Measurements from ENCODE around the gene CFAP119. TPM values are rescaled to one million over a fixed set of nuclear protein-coding genes. Genes with fewer than 3 reads are reported as not detected.

Gene CFAP119
- total and polyA plus RNA-seq, 7 donors: 0.48 to 3.0 (median 0.69) TPM

DNA sequence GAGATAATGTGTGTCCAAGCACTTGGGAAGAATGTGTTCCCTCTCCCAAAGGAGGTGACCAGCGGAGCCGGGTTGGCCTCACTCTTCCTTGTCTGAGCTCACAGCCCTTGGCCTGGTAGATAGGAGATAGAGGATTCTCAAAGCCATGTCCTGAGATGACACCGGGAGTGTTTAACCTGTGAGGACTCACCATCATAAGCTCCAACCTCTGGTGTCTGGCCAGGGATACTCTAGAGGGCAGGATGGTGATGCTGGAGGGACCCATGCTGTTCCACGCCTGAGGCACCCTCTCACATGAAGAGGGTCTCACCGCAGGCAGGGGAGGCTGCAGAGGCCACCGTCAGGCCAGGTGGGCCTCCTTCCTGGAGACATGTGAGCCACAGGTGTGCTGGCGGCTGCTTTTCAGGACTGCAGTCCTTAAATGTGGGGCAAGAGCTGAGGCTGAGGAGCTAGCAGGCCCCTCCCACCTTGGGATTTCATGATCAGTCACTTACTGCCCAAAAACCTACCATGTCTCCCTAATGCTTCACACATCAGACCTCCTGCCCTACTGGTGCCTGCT is 31.7 kb upstream of the CFAP119 start:
- H3K4me1 ChIP-seq: peaks cover 4% of the 10 kb centered on the region
- DNase-seq (no peak), ATAC-seq (no peak)
- intact Hi-C loops (cut with DNase I): no loop called here
- no peak overlapping the region for H3K27ac ChIP-seq
- no peaks in the 10 kb centered on the region for H3K9me3 ChIP-seq
- H3K27me3 ChIP-seq (ENCODE audit: insufficient read depth in 3 of 3, low read length in 2 of 3): no peaks in the 10 kb centered on the region
- H3K4me3 ChIP-seq: no peak overlapping the region
- no peaks in the 10 kb centered on the region for H3K36me3 ChIP-seq (ENCODE audit: insufficient read depth in 1 of 2, low read depth in 1 of 2)
- WGBS, 3 donors: 73 to 86% (median 85%) methylated on average over 7 of the region's 7 CpGs
- TF ChIP-seq, protein P1, sequence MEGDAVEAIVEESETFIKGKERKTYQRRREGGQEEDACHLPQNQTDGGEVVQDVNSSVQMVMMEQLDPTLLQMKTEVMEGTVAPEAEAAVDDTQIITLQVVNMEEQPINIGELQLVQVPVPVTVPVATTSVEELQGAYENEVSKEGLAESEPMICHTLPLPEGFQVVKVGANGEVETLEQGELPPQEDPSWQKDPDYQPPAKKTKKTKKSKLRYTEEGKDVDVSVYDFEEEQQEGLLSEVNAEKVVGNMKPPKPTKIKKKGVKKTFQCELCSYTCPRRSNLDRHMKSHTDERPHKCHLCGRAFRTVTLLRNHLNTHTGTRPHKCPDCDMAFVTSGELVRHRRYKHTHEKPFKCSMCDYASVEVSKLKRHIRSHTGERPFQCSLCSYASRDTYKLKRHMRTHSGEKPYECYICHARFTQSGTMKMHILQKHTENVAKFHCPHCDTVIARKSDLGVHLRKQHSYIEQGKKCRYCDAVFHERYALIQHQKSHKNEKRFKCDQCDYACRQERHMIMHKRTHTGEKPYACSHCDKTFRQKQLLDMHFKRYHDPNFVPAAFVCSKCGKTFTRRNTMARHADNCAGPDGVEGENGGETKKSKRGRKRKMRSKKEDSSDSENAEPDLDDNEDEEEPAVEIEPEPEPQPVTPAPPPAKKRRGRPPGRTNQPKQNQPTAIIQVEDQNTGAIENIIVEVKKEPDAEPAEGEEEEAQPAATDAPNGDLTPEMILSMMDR (IDR thresholded peaks at IDR 0.05): no peak

DNA sequence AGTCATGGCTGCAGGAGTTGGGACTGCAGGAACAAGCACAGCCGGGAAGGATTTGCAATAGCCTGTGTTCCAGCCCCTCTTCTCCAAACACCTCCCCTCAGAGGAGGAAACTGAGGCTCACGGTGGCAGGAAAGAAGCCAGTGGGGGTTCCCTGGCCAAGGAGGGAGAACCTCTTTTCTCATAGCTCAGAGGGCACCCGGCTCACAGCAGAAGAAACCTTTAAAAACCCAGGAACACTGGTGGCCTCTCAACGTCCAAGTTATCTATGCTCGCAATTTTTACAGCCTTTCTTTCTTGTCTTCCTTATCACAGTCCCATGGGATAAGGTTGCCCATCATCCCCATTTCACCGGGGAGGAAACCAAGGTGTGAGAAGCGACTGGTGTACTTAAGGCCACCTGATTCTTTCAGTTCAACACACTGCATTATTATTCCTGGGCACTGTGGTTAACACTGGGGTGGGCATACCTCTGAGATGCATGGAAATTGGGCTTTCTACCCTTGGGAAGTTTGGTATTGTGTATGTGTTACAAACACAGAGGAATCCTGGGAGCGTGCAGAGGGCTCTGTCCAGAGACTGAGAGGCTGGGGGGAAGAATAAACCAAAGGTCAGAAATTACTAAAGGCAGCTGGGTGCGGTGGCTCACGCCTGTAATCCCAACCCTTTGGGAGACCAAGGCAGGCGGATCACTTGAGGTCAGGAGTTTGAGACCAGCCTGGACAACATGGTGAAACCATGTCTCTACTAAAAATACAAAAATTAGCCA is 25.9 kb upstream of the CFAP119 start:
- Histone ChIP-seq H3K36me3 (ENCODE audit: insufficient read depth in 1 of 2, low read depth in 1 of 2) (peaks cover 0 to 15% of the 10 kb centered on the region in 2 donors), H3K27me3 (ENCODE audit: insufficient read depth in 3 of 3, low read length in 2 of 3) (no peaks in the 10 kb centered on the region), H3K27ac (peak overlapping the region; percentile 83), H3K4me3 (peak overlapping the region; percentile 98), H3K9me3 (no peaks in the 10 kb centered on the region), H3K4me1 (no peaks in the 10 kb centered on the region)
- DNase-seq: no peak
- 34 to 41% (median 35%) methylated on average over 11 of the region's 11 CpGs for WGBS, 3 donors
- ATAC-seq: no peak
- TF ChIP-seq, protein P1 (IDR thresholded peaks at IDR 0.05): no peak
- intact Hi-C loops (cut with DNase I): loop anchor here (1.0 kb wide), 1 partner anchor 18 kb away; no protein-coding TSS in a partner anchor

DNA sequence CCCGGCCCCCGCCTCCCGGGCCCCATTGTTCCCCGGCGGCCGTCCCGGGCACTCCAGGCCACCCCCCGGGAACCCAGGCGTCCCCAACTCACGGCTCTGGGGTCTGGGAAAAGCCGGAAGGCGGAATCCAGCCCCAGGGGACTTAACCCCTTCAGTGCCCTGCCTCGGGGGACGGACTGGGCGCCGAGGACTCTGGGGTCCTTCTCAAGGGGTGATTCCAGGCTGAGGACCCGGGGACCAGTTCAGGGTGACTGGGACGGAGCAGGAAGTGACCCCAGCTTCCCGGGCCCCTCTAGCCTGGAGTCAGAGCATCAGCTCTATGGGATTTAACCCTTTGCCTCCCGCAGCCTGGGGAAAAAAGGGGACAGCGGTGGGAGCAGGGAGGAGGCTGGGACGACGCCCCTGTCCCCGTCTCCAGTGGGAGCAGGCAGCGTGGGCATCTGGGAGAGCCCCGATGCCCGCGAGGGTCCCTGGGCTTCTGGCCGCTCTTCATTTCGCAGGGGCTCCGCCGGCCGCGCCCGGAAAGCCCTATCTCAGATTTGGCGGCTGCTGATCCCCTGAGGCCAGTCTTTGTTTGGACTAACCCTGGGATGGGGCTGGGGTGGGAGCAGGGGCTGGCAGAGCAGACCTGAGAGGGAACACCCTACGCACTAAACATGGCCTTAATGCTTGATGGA is 25.2 kb upstream of the CFAP119 start, which contains the start of gene ZNF629:
Gene ZNF629, minus strand, starts transcription at position 270 of the 677 bp plus-strand sequence. CDS start 2,723 bp downstream, outside the sequence.
- Histone ChIP-seq H3K27me3 (ENCODE audit: insufficient read depth in 3 of 3, low read length in 2 of 3) (no peaks in the 10 kb centered on the region), H3K36me3 (ENCODE audit: insufficient read depth in 1 of 2, low read depth in 1 of 2) (peaks cover 0 to 22% of the 10 kb centered on the region in 2 donors), H3K4me3 (peak within 1 kb of the TSS; percentile 98), H3K27ac (peak within 1 kb of the TSS; percentile 83), H3K9me3 (no peaks in the 10 kb centered on the region), H3K4me1 (no peaks in the 10 kb centered on the region)
- intact Hi-C loops (cut with DNase I): loop anchor here (1.0 kb wide), 1 partner anchor 18 kb away; no protein-coding TSS in a partner anchor
- WGBS, 3 donors: 0 to 1% (median 1%) methylated on average over 21 to 37 of the region's 37 CpGs
- peak; percentile 67 to 86 for DNase-seq
- TF ChIP-seq, protein P1 (IDR thresholded peaks at IDR 0.05): no peak
- ATAC-seq: peak; percentile 77 to 89 (median 81)

DNA sequence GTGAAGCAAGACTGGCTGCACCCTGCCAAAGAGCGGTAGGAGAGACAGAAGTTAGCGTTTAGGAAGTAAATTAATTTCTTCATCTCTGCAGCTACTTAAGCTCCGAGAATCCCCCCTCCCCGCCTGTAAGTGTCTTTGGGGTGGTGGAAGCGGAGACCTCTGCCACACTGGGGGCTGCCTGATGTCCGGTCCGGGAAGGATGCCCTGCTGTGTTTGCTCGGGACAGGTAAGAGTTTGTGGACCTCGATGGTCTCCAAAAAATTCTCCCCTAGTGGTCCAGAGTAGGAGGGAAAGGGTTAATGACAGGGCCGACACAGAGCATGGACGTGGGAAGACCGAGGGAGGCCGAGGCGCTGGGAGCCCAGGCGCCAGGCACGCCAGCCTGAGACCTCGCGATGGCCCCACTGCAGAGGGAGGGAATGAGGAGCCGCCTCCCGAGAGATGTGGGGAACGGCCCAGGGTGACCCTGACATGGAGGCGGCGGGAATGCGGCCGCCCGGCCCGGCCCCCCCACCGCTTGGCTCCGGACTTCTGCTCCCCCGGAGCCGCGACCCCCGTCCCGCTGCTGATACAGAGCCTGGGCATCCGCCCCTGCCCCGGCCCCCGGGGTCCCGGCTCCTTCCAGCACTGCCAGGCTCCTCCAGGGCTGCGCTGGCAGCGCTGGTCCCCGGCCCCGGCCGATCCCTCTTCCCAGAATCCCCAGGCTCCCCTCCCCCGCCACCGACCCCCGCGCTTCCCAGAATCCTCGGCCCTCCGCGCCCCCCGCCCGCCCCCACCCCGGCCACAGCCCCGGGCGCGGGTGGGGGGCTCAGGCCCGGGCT is 24.5 kb upstream of the CFAP119 start:
- DNase-seq: peak in 1 of 2 donors; percentile 41

More for the DNA sequence above, 24.5 kb upstream of the CFAP119 start:
- peak overlapping the region; percentile 98 for H3K4me3 ChIP-seq
- no peaks in the 10 kb centered on the region for H3K9me3 ChIP-seq
- no peaks in the 10 kb centered on the region for H3K4me1 ChIP-seq
- H3K27me3 ChIP-seq (ENCODE audit: insufficient read depth in 3 of 3, low read length in 2 of 3): no peaks in the 10 kb centered on the region
- TF ChIP-seq, protein P1 (IDR thresholded peaks at IDR 0.05): no peak
- peak; percentile 38 to 56 (median 55) for ATAC-seq
- intact Hi-C loops (cut with DNase I): no loop called here
- peak overlapping the region; percentile 83 for H3K27ac ChIP-seq
- WGBS, 3 donors: 2 to 7% (median 5%) methylated on average over 18 to 56 of the region's 57 CpGs
- peaks cover 0 to 29% of the 10 kb centered on the region in 2 donors for H3K36me3 ChIP-seq (ENCODE audit: insufficient read depth in 1 of 2, low read depth in 1 of 2)

Data from psoas muscle (tissue), 8 donors.